GM19043 (cell line): ENCODE results near the gene ZNF780B.

Source experiments
- ATAC-seq: cut with Tn5 transposase; IDR thresholded peaks from one replicate; pipeline ENCODE4 v1.9.1; 2021; ENCODE audit warnings: low read depth; ENCODE audit not compliant: unreplicated experiment

The ZNF780B gene

DNA sequence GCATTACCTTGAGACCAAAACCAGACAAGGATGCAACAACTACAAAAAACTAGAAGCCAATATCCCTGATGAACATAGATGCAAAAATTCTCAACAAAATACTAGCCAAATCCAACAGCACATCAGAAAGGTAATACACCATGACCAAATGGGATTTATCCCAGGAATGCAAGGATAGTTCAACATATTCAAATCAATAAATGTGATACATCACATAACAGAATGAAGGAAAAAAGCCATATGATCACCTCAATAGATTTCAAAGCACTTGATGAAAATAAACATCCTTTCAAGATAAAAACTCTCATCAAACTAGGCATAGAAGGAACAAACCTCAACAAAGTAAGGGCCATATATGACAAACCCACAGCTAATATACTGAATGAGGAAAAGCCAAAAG, 69.4 kb downstream of the ZNF780B start:
- no peak for ATAC-seq

DNA sequence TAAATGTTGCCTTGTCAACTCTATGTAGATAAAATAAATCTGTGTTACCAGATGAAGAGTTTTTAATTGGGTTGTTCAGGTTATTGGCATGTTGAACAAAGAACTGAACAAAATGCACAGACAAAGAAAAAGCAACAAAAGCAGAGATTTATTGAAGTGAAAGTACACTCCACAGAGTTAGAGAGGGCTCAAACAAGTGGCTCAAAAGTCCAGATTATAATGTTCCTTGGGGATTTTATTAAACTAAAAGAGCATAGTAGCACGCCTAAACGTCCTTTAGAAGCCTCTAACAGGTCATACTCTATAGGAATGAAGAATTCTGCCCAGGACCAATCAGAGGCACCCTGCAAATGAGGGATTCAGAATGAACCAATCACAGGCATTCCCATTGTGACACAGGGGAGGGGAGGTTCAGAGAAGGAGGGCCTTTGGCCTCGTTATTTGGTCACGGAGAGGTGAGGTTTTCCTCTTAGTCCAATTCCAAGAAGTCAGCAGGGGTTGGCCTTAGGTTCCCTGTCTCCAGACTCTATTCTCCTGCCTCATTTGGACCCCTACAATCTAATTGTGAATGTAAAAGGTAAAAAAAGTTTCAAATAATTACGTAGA, 72.2 kb downstream of the ZNF780B start:
- no peak for ATAC-seq

- no peak for ATAC-seq
Observed at GRCh38 chr19:39982883-39983282, 73.1 kb downstream of the ZNF780B start.
